Measurements from ENCODE around the gene SMARCA2.

The SMARCA2 gene

DNA sequence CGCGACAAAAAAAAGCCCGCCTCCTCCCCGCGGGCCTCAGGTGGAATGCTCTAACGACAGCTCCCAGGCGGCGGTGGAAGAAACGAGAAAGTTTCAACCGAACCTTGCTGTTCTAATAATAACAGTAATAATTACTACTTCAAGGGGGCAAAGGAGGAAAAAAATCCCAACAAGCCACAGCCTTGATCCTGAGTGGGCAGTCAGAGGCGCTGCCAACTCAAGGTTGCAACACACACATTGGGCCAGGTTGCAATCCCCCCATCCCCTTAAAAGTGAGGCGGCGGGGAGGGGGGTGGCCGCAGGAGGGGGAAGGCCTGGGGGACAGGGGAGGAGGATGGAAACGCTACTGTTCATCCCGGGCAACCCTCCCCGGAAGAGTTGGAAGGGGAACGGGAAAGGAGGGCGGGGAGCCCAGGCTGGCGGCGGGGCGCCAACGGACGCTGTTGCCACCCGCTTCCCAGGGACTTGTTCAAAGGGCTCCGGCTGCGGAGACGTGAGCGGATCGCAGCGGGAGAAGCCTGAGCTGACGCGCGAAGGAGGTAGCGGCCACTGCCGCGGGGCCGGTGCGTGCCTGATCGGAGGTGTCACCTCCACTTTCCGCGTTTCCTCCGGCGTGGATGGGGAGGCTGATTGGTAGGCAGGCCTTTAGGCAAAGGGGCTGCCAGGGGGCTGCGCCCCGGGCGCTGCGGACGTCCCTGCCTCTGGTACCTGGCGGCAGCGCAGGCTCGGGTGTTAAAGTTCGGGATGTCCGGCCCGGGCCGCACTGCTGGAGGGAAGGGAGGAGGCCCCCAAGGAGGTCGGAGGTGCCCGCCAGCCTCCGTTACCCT lies 647 bp downstream of the SMARCA2 start:
- DNase-seq (ENCODE audit: low spot score) = peak; percentile 33

DNA sequence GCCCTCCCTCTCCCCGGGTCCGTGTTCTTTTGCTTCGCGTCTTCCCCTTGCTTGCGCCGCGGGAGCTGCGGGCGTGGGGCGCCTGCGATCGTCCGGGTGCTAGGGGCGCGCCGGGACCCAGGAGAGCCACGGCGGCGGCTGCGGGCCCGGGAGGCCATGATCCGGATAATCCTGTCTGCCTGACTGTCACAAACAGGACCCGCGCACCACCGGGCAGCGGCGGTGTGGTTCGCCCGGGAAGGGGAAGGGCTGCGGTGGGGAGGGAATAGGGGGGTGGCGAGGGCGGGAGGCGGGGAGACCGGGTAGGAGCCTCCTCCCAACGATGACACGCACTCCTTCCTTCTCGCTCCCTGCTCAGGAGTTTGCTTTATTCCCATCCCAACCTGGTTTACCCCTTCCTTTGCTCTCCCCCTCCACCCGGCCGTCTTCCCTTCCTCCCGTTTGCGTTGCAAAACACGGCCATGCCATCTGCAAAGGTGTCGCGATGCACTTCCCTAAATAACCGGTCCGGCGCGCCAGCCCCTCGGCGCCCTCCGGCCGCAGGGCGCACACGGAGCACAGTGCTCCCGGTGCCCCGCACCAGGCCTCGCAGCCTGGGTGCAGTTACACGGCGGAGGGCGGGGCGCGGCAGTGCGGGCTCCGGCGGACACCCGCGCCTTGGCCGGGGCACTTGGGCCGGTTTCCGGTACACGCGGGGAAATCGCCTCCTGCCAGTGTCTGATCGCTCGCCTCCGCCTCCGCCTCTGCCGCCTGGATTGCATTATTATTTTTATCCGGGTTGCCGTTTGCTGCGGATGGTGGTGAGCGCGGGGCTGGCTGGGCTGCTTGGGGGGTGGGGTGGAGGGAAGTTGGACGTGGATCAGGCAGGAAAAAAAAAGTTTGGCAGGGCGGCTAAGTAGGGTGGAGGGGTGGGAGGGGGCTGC lies 1.5 kb downstream of the SMARCA2 start:
- peak; percentile 42 for DNase-seq (ENCODE audit: low spot score)

DNA sequence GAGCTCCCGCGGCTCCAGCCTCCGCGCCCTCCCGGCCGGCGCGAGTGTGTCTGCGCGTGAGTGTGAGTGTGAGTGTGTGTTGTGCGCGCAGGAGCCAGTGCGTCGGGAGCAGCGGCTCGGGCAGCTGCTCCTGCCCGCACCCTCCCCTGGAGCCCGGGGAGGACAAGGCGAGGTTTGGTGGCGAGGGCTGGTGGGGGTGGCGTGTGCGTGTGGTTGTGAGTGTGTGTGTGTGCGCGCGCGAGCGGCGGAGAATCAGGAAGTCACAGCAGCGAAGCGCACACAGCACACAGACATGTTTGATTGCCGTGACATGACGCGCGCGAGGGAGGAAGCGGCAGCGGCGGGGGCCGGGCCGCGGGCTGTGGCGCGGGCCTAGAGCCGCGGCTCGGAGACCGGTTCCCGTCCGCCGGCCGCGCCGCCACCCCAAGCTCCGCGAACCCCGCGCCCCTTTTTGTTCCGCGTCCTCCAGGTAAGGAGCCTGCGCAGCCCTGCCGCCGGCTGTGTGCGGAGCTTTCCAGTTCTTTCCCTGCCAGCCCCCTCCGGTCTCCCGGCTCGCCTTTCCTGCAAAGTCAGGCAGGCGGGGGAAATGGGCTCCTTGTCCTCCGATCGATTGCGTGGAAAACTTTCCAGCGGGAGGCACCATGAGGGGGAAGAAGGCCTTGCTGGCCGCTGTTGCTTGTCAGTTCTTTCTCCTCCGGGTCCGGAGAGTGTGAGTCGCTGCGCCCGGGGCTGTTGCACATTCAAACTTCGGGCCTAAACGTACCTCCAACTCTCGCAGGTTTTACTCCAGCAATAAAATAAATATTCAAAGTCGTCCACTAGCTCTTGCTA lies 2.4 kb downstream of the SMARCA2 start:
- peak; percentile 56 for DNase-seq (ENCODE audit: low spot score)

DNA sequence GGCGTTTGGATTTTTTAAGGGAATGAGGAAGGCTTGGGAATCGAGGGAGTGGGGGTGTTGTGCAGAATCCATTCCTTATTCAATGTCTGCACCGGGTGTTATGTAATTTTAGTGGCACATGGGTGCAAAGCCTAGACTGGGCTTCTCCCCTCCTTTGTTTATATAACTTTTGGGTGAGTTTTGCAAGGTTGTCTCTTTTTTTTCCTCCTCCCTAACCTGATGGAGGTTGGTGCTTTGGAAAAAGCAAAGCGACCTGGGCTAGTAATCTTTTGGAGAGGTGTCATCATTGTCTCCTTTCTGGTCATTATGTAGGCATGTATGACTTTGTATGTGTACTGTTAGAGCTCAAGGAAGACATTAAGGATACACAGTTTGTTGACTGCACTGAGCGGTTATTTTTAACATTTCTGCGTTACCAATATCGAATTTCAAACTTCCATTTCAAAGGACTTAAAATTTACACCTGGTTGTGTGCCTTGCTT lies 3.1 kb downstream of the SMARCA2 start:
- DNase-seq (ENCODE audit: low spot score) = no peak

DNA sequence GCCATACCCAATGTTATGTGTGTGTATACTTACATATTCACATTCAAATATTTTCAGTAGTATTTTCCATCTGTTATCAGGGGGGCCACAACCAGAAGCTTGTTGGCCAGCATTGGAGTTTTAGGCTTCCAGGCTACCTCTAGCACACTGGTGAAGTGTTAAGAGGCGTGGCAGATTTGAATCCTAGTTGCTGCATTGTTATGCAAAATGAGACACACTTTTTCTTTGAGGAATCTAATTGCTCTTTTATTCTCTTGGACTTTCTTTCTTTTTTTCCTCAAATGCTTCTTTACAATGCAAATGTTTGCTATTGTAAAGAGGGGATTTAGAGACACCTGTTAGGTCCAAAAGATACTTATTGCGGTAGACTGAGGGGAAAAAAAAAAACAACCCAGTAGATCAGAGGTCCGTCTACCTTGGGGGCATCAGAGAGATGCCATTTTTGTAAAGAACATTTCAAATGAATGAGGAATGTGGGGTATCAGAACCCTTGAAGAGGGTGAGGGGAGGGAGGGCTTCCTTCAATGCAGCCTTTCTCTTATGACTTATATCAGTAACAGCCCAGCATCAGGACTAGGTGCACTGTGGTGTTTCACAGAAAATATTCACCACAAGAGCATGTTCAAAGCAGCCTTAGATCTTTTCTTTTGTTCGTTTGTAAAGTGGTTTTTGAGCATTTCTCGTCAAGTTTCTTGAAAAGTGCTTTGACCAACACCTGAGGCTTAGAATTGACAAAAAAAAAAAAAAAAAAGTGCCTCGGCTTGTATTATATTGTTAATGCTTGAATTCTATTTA lies 3.8 kb downstream of the SMARCA2 start:
- no peak for DNase-seq (ENCODE audit: low spot score)

DNA sequence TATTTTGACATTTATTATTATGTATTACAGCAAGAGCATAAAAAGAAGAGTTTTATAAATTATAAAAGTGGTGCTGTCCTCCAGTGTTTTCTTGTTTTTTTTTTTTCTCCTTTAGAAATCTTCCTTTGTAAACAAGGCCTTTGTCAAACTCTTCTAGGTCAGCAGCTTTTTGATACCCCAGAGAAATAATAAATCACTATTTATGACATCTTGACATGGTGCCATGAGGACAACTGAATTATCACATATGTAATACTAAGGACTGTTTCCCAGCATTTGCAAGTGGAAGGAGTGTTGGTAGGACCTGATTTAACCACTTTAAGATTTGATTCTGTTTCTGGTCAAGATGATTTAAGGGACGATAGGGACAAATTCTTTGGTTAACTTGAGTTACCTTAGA lies 4.6 kb downstream of the SMARCA2 start:
- DNase-seq (ENCODE audit: low spot score) = no peak

DNA sequence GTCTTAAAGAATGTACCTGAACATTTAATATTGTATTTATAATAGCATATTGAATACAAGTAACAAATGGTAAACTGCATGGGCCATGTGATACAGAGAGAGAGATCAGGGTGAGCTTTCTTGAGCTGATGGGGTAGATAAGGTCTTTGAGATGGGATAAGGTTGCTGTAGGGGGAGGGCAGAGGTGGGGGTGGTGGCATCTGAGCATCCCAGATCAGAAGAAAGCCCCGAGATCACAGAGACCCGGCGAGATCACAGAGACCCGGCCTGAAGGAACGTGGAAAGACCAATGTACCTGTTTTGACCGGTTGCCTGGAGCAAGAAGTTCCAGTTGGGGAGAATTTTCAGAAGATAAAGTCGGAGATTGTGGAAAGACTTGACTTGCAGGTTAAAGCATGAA lies 6.6 kb downstream of the SMARCA2 start:
- no peak for DNase-seq (ENCODE audit: low spot score)

DNA sequence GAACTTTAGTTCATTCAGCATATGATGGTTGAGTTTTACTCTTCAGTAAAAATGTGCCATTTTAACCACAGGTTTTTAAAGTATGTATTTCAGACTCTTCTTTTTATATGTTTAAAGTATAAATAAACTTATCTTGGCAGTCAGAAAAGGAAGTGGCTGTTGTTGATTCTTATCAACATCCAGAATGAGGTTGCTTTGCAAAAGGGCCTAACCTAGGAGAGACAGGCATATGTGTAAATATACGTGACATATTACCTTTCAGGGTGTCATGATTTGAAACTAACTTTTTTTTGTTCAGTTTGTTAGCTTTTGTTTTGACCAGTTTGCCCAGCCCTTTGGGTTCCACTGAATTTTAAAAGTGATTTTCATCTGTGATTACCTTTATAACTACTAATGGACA lies 7.4 kb downstream of the SMARCA2 start:
- DNase-seq (ENCODE audit: low spot score) = no peak

DNA sequence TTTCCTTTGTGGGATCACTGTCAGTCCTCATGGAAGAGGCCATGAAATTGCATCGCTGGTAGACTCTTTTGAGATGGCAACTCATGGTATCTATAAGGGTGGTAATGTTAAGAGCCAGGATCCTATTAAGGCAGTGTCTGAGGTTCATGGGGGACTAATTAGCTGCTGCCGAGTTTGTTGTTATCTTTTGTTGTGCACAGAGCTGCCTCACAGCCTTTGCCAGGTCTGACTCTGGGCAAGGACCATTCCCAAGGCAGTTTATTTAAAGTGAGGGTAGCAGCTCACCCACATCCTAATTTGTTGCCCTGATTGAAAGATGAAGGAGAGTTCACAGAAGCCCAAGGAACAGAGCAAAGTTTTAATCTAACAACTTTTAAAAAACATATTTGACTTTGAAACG lies 7.9 kb downstream of the SMARCA2 start:
- no peak for DNase-seq (ENCODE audit: low spot score)

DNA sequence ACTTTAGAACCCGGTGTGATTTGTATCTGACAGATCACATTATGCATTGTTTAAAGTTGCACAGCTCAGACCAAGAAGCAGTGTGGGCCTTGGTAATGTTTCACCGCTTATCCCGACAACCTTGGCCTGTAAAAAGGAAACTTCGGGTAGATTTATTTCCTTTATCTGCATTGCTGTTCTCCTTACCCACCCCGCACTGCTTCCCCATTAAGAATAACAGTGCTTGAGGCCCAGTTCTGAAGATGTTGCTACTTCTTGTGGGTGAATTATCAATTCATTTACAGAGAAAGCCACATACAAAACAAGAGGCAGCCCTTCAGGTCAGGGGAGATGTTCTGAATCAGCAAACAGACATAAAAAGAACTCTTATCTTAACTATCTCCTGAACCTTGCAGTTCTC lies 8.4 kb downstream of the SMARCA2 start:
- no peak for DNase-seq (ENCODE audit: low spot score)

DNA sequence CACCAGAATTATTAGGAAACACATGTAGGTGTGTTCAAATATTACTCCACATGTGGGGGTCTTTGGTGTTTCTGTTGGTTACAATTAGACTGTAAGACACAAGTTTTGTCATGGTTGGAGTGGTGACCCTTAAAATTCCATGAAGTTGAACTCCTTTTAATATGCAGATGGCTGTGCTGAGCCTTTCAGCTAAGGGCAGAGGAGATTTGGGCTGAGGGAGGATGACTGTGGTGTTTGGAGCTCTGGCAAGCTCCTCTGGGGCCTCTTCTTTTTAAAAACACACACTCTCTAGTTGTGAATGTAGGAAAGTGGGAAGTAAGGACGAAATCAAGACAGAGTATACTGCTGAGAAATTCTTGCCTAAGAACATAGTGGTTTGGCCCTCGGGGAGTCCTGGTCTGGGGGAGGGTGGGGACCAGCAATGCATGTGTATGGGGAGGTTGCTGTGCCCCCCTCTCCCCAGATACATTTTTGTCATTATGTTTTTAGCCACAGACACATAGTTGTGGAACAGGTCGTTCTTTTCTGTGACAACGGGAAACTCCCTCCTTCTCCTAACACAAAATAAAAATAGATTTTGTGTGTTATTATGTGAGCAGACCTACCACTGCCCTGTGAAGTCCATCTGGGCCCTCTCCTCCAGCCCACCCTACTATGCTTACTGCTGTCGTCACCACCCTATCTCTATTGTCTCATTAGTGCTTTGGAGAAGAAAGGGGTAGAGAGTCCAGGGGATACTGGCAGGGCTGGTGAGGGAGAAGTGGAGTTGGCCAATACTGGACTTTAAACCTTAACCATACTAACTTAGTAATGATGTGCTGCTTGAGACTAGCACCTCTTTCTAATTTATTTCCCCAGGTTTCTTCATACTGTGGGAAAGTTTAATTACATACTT lies 10.0 kb downstream of the SMARCA2 start:
- no peak for DNase-seq (ENCODE audit: low spot score)

DNA sequence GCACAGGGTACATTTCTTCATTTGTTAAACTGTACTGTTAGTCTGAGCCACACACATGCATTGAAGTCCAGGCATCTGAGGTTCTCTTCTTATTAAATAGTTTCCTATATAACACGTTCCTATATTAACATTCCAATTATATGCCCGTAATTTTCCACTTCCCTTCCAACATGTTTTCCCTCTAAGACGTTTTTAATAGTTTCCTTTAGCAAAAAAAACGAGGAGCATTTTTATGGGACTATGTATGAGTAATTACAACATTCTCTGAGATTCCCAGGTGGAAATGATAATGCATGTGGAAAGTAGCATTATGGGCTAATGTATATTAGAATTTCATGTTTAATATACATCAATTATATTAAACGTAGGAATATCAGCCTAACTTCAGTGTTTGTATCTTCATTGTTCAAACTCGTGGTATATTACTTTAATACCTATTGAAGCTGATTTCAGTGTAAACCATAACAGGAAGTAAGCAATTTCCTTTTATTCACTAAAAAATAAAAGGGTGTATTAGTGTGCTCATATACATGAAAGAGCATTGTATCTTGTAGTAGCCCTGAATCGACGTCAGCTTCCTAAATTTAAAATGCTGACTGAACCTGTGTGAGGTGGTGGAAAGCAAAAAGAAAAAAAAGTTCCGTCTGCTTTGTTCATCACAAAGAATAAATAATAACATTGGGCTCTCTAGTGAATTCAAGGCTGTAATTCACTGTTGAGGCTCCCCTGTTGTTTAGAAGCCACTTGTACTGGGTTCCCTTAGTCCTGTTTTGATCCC lies 11.3 kb downstream of the SMARCA2 start:
- DNase-seq (ENCODE audit: low spot score) = no peak

DNA sequence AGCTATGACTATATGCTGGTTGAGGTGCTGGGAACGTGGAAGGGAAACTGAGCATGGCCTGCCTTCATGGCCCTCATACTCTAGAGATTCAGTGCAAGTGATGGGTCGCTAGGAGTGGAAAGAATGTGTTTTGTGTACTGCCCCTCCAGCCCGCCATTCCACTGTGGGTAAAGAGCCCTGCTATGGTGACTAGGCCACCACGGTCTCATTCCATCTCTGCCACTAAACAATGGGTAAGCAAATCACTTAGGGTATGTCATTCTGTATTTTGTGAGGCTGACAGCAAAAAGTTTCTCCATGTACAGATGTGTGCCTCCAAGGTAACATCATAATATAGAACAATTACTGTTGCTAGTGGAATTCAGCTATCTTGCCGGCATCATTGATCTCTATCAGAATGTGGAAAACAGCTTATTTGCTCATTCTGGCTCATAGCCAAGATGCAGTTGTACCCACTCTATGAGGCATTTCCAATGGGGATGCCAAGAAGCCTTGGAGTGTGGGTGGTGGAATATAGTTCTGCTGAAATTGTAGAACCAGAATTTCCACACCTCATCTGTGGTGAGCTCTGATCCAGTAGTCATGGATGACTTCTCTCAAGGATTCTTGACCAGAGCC lies 12.5 kb downstream of the SMARCA2 start:
- DNase-seq (ENCODE audit: low spot score) = no peak

DNA sequence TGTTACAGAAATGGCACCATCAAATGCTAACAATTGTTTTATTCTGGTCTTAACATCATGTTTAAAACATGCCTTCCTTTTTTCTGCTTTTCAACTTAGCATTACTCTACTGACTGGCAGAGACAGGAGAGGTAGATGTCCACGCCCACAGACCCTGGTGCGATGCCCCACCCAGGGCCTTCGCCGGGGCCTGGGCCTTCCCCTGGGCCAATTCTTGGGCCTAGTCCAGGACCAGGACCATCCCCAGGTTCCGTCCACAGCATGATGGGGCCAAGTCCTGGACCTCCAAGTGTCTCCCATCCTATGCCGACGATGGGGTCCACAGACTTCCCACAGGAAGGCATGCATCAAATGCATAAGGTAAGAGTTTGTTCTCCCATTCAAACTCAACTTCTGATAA lies 13.7 kb downstream of the SMARCA2 start:
- no peak for DNase-seq (ENCODE audit: low spot score)

DNA sequence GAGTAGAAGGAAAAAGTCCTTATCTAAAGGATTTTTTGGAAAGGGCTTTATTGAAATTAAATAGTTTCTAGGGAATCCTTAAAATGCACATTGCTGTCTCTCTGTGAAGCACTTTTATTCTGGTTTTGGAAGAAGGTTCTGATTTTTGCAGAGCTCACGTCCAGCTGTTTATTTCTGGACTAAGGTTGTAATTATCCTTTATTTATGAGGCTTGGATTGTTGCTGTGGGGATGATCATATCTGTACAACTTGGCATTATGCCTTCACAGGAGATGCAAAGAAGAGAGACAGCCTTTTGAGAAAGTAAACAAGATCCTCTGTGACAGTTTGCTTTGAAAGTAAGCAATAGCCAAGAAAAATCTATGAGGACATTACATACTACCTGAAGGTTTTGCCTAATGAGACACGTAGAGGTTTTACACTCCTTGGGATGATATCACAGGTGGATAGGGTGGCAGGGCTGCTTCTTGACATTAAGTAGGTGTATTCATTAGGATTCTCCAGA lies 14.6 kb downstream of the SMARCA2 start:
- DNase-seq (ENCODE audit: low spot score) = no peak

DNA sequence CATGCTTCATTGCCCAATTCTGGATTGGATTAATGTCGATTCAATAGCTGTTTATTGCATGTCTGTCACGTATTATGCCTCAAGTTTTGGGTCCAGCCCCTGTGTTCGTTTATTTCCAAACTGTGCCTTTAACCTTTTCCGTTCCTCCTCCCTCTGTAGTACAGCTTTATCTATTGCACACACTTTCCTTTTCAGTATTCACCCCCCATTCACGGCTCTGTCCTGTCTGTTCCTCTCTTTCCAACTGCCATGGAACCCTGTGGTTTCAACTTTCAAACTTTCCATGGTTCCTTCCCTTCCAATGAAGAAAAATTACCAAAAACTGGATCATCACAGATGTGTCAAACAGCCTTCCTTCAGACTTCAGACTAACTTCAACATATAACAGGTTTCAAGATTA lies 17.1 kb downstream of the SMARCA2 start:
- DNase-seq (ENCODE audit: low spot score) = no peak

DNA sequence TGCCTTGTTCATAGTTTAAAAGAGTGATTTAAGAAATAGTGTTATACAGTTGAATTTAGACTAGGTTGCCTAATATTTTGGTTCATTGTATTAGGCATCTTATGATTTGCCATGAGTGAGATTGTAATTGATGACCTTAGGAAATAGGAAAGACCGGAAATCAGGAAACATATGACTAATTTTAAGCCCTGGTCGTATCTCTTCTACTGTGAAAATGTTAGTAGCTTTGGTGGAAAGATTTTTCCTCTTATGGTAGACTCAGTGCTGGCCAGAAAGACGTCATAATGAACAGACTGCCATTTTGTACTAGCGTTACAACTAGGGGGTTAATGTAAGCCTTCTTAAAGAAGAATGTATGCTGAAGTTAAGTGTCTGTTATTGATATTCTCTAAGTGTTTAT lies 21.7 kb downstream of the SMARCA2 start:
- DNase-seq (ENCODE audit: low spot score) = no peak

DNA sequence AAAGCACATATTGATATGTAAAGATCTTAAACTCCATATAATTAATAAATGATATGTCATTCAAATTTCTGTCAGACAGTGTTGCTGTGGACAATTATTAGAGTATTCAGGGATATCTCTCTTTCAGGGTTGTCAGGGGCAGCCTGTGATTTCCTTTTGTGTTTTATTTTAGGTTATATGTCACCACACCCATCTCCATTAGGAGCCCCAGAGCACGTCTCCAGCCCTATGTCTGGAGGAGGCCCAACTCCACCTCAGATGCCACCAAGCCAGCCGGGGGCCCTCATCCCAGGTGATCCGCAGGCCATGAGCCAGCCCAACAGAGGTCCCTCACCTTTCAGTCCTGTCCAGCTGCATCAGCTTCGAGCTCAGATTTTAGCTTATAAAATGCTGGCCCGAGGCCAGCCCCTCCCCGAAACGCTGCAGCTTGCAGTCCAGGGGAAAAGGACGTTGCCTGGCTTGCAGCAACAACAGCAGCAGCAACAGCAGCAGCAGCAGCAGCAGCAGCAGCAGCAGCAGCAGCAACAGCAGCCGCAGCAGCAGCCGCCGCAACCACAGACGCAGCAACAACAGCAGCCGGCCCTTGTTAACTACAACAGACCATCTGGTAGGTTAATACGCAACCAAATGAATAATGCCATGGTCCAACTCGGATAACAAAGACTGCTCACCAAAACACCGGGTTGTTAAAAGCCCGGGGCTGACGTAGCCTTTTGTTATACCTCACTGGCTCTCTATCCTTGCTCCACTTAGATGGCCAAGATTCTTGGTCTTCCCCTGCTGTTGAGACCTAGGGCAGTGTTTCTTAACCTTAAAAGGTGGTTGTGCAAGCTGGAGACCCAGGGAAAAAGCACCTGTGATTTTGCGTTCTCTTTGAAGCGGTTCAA lies 24.4 kb downstream of the SMARCA2 start:
- DNase-seq (ENCODE audit: low spot score) = no peak

Data from hematopoietic multipotent progenitor cell treated with erythropoietin and hydrocortisone succinate and interleukin-3 and kit ligand, for 15 days (in vitro differentiated cells).